ENCODE measurements around the gene EYA4.

The EYA4 gene

DNA sequence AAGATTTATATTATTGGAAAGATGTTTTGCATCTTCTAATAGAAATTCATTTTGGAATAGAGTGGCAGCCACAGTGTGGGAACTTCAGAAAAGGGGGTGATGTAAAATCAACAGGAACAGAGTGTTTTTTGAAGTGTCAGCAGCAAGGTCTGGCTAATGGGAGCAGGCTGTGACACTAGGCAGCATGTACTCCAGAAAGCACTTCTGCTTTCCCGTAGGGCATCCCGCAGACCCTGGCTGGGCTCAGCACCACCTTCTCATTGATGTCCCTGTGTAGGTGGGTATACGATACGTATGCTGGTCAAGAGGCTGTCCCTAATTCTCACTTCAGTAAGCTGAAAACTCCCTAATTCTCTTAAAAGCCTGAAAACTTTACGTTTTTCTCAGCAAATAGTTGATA, 74.7 kb downstream of the EYA4 start:
- no peaks in the 10 kb centered on the region for H3K9me3 ChIP-seq
- no peaks in the 10 kb centered on the region for H3K36me3 ChIP-seq
- no peak overlapping the region for H3K27ac ChIP-seq
- no peak overlapping the region for H3K4me3 ChIP-seq
- no peaks in the 10 kb centered on the region for H3K4me1 ChIP-seq
- no peaks in the 10 kb centered on the region for H3K27me3 ChIP-seq
- intact Hi-C loops (cut with DNase I; ENCODE audit: low total_unique reads) = no loop called here
- TF ChIP-seq, protein P1, sequence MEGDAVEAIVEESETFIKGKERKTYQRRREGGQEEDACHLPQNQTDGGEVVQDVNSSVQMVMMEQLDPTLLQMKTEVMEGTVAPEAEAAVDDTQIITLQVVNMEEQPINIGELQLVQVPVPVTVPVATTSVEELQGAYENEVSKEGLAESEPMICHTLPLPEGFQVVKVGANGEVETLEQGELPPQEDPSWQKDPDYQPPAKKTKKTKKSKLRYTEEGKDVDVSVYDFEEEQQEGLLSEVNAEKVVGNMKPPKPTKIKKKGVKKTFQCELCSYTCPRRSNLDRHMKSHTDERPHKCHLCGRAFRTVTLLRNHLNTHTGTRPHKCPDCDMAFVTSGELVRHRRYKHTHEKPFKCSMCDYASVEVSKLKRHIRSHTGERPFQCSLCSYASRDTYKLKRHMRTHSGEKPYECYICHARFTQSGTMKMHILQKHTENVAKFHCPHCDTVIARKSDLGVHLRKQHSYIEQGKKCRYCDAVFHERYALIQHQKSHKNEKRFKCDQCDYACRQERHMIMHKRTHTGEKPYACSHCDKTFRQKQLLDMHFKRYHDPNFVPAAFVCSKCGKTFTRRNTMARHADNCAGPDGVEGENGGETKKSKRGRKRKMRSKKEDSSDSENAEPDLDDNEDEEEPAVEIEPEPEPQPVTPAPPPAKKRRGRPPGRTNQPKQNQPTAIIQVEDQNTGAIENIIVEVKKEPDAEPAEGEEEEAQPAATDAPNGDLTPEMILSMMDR (IDR thresholded peaks at IDR 0.05) = no peak
- DNase-seq = no peak

DNA sequence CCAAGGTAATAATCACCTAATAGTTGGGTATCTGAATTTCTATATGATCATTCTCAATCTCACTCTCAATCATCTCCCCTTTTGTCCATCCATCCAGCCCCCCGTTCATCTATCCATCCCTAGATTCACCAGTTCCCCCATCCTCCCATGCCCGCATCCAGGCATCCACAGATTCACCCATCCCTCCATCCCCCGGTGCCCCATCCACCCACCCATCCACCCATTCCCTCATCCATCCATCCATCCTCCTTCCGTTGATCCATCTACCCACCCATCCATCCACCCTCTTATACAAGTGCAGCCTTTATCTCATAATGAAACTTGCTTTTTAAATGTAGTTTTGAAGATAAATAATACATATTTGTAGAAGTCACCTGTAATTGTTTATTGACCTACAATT, 76.5 kb downstream of the EYA4 start:
- no peaks in the 10 kb centered on the region for H3K36me3 ChIP-seq
- no peaks in the 10 kb centered on the region for H3K4me1 ChIP-seq
- TF ChIP-seq, protein P1 (IDR thresholded peaks at IDR 0.05) = no peak
- intact Hi-C loops (cut with DNase I; ENCODE audit: low total_unique reads) = no loop called here
- no peaks in the 10 kb centered on the region for H3K9me3 ChIP-seq
- H3K4me3 ChIP-seq = no peak overlapping the region
- H3K27me3 ChIP-seq = no peaks in the 10 kb centered on the region
- no peak overlapping the region for H3K27ac ChIP-seq
- no peak for DNase-seq

DNA sequence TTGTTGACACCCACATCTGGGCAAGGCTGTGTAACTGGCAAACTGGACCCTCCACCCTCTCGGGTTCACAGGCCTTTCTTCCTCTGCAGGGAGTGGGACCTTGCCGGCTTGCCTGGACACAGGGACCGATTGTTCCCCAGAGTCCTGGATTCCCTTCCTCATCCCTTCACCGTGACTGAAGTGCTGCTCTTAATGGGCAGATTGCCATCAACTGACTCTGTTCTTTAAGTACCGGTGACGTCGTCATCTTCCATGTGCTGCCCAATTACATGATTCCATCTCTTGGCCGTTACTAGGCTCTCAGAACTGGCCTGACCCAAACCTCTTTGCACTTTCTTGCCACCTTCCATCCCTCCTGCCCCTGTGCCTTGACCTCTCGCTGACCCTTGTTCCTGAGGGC, 85.4 kb downstream of the EYA4 start:
- intact Hi-C loops (cut with DNase I; ENCODE audit: low total_unique reads) = no loop called here
- no peak for DNase-seq

DNA sequence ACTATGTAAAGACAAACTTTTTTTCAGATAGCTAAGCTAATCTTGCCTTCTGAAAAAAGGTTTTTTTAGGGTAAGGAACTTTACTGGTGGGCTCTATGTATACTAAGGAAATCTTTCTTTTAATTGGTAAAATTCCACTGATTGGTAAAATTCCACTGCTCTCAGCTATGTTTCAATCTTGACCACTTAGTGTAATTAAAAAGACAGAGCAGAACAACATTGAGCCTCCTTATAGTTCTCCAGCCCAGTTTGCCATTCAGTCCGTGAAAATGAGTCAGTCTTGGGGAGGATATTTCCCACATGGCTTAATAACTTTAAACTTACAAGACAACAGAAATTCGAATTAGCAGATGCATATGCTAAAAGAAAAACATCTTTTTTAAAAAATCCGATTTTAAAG, 92.7 kb downstream of the EYA4 start:
- DNase-seq = no peak

More for the DNA sequence above, 85.4 kb downstream of the EYA4 start:
- Histone ChIP-seq H3K9me3 (no peaks in the 10 kb centered on the region), H3K4me1 (no peaks in the 10 kb centered on the region), H3K36me3 (no peaks in the 10 kb centered on the region), H3K27ac (no peak overlapping the region), H3K27me3 (no peaks in the 10 kb centered on the region), H3K4me3 (no peak overlapping the region)
- TF ChIP-seq, protein P1 (IDR thresholded peaks at IDR 0.05) = no peak

DNA sequence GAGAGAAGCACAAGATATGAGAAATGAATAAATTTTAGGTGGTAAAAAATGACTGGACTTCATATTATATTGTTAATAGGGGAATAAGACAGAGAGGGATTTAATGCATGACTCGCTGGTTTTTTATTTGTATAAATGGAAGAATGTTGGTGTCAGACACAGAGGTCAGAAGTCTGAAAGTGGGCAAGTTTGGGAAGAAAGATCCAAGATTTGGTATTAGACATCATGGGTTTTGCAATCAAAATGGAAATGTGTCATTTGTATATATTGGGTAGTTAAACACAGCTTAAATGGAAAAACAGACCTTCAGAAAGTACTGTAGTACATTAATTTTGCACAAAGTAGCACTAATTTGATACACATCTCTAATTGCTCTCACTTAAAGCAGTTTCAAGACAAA, 96.2 kb downstream of the EYA4 start:
- H3K4me1 ChIP-seq = no peaks in the 10 kb centered on the region
- no peak overlapping the region for H3K27ac ChIP-seq
- no peaks in the 10 kb centered on the region for H3K27me3 ChIP-seq
- H3K4me3 ChIP-seq = no peak overlapping the region
- no peaks in the 10 kb centered on the region for H3K36me3 ChIP-seq
- intact Hi-C loops (cut with DNase I; ENCODE audit: low total_unique reads) = no loop called here
- no peak for DNase-seq
- TF ChIP-seq, protein P1 (IDR thresholded peaks at IDR 0.05) = no peak
- H3K9me3 ChIP-seq = no peaks in the 10 kb centered on the region

More for the DNA sequence above, 92.7 kb downstream of the EYA4 start:
- H3K27me3 ChIP-seq = no peaks in the 10 kb centered on the region
- no peaks in the 10 kb centered on the region for H3K9me3 ChIP-seq
- TF ChIP-seq, protein P1 (IDR thresholded peaks at IDR 0.05) = no peak
- no peak overlapping the region for H3K27ac ChIP-seq
- no peaks in the 10 kb centered on the region for H3K36me3 ChIP-seq
- intact Hi-C loops (cut with DNase I; ENCODE audit: low total_unique reads) = no loop called here
- H3K4me3 ChIP-seq = no peak overlapping the region
- no peaks in the 10 kb centered on the region for H3K4me1 ChIP-seq

Measured in tibial artery (tissue), 4 donors.